ENCODE data around the gene DMAP1.

The DMAP1 gene

GRCh38 chr1:44251486-44251885 lies 38.2 kb downstream of the DMAP1 start:
- H3K27ac ChIP-seq (ENCODE audit: low read depth, low read length), result no peak overlapping the region
- no peaks in the 10 kb centered on the region for H3K9me3 ChIP-seq (ENCODE audit: control insufficient read depth in 1 of 2, low read length in 2 of 2)
- no peak overlapping the region for H3K9ac ChIP-seq (ENCODE audit: low read depth in 1 of 2, low read length in 2 of 2)
- H3K36me3 ChIP-seq (ENCODE audit: control insufficient read depth in 1 of 2, insufficient read depth in 2 of 2, low read length in 2 of 2), result peaks cover 0 to 8% of the 10 kb centered on the region in 2 donors
- H3K27me3 ChIP-seq (ENCODE audit: control insufficient read depth in 1 of 2, insufficient read depth in 2 of 2, low read length in 2 of 2), result no peaks in the 10 kb centered on the region
- peaks cover 9 to 23% of the 10 kb centered on the region in 2 donors for H3K4me1 ChIP-seq (ENCODE audit: control insufficient read depth in 1 of 2, insufficient read depth in 2 of 2, low read length in 2 of 2)
- no peak overlapping the region for H3K4me3 ChIP-seq (ENCODE audit: low read depth in 1 of 2, low read length in 2 of 2)

GRCh38 chr1:44251989-44252671 lies 38.9 kb downstream of the DMAP1 start:
- peaks cover 9 to 23% of the 10 kb centered on the region in 2 donors for H3K4me1 ChIP-seq (ENCODE audit: control insufficient read depth in 1 of 2, insufficient read depth in 2 of 2, low read length in 2 of 2)
- H3K27me3 ChIP-seq (ENCODE audit: control insufficient read depth in 1 of 2, insufficient read depth in 2 of 2, low read length in 2 of 2), result no peaks in the 10 kb centered on the region
- H3K27ac ChIP-seq (ENCODE audit: low read depth, low read length), result no peak overlapping the region
- H3K36me3 ChIP-seq (ENCODE audit: control insufficient read depth in 1 of 2, insufficient read depth in 2 of 2, low read length in 2 of 2), result peaks cover 0 to 13% of the 10 kb centered on the region in 2 donors
- H3K4me3 ChIP-seq (ENCODE audit: low read depth in 1 of 2, low read length in 2 of 2), result no peak overlapping the region
- no peak overlapping the region for H3K9ac ChIP-seq (ENCODE audit: low read depth in 1 of 2, low read length in 2 of 2)
- H3K9me3 ChIP-seq (ENCODE audit: control insufficient read depth in 1 of 2, low read length in 2 of 2), result no peaks in the 10 kb centered on the region

GRCh38 chr1:44254392-44254910 lies 41.2 kb downstream of the DMAP1 start:
- Histone ChIP-seq H3K36me3 (ENCODE audit: control insufficient read depth in 1 of 2, insufficient read depth in 2 of 2, low read length in 2 of 2) (peaks cover 0 to 7% of the 10 kb centered on the region in 2 donors), H3K4me3 (ENCODE audit: low read depth in 1 of 2, low read length in 2 of 2) (no peak overlapping the region), H3K9ac (ENCODE audit: low read depth in 1 of 2, low read length in 2 of 2) (no peak overlapping the region), H3K27me3 (ENCODE audit: control insufficient read depth in 1 of 2, insufficient read depth in 2 of 2, low read length in 2 of 2) (no peaks in the 10 kb centered on the region), H3K27ac (ENCODE audit: low read depth, low read length) (no peak overlapping the region), H3K4me1 (ENCODE audit: control insufficient read depth in 1 of 2, insufficient read depth in 2 of 2, low read length in 2 of 2) (peaks cover 9 to 25% of the 10 kb centered on the region in 2 donors), H3K9me3 (ENCODE audit: control insufficient read depth in 1 of 2, low read length in 2 of 2) (no peaks in the 10 kb centered on the region)

- H3K27ac ChIP-seq (ENCODE audit: low read depth, low read length), result no peak overlapping the region
- H3K27me3 ChIP-seq (ENCODE audit: control insufficient read depth in 1 of 2, insufficient read depth in 2 of 2, low read length in 2 of 2), result no peaks in the 10 kb centered on the region
- H3K4me3 ChIP-seq (ENCODE audit: low read depth in 1 of 2, low read length in 2 of 2), result no peak overlapping the region
- no peaks in the 10 kb centered on the region for H3K9me3 ChIP-seq (ENCODE audit: control insufficient read depth in 1 of 2, low read length in 2 of 2)
- no peak overlapping the region for H3K9ac ChIP-seq (ENCODE audit: low read depth in 1 of 2, low read length in 2 of 2)
- peaks cover 14 to 17% of the 10 kb centered on the region in 2 donors for H3K4me1 ChIP-seq (ENCODE audit: control insufficient read depth in 1 of 2, insufficient read depth in 2 of 2, low read length in 2 of 2)
- peaks cover 0 to 7% of the 10 kb centered on the region in 2 donors for H3K36me3 ChIP-seq (ENCODE audit: control insufficient read depth in 1 of 2, insufficient read depth in 2 of 2, low read length in 2 of 2)
These were observed 43.7 kb downstream of the DMAP1 start for GRCh38 chr1:44256762-44257554.

GRCh38 chr1:44259090-44259489 lies 45.8 kb downstream of the DMAP1 start:
- Histone ChIP-seq H3K9ac (ENCODE audit: low read depth in 1 of 2, low read length in 2 of 2) (no peak overlapping the region), H3K4me3 (ENCODE audit: low read depth in 1 of 2, low read length in 2 of 2) (no peak overlapping the region), H3K36me3 (ENCODE audit: control insufficient read depth in 1 of 2, insufficient read depth in 2 of 2, low read length in 2 of 2) (peaks cover 0 to 7% of the 10 kb centered on the region in 2 donors), H3K9me3 (ENCODE audit: control insufficient read depth in 1 of 2, low read length in 2 of 2) (no peaks in the 10 kb centered on the region), H3K27ac (ENCODE audit: low read depth, low read length) (no peak overlapping the region), H3K27me3 (ENCODE audit: control insufficient read depth in 1 of 2, insufficient read depth in 2 of 2, low read length in 2 of 2) (no peaks in the 10 kb centered on the region), H3K4me1 (ENCODE audit: control insufficient read depth in 1 of 2, insufficient read depth in 2 of 2, low read length in 2 of 2) (peaks cover 28 to 35% of the 10 kb centered on the region in 2 donors)

- Histone ChIP-seq H3K27me3 (ENCODE audit: control insufficient read depth in 1 of 2, insufficient read depth in 2 of 2, low read length in 2 of 2) (no peaks in the 10 kb centered on the region), H3K36me3 (ENCODE audit: control insufficient read depth in 1 of 2, insufficient read depth in 2 of 2, low read length in 2 of 2) (peaks cover 0 to 7% of the 10 kb centered on the region in 2 donors), H3K4me3 (ENCODE audit: low read depth in 1 of 2, low read length in 2 of 2) (no peak overlapping the region), H3K9me3 (ENCODE audit: control insufficient read depth in 1 of 2, low read length in 2 of 2) (no peaks in the 10 kb centered on the region), H3K4me1 (ENCODE audit: control insufficient read depth in 1 of 2, insufficient read depth in 2 of 2, low read length in 2 of 2) (peaks cover 35 to 49% of the 10 kb centered on the region in 2 donors), H3K27ac (ENCODE audit: low read depth, low read length) (no peak overlapping the region), H3K9ac (ENCODE audit: low read depth in 1 of 2, low read length in 2 of 2) (no peak overlapping the region)
These were observed 47.5 kb downstream of the DMAP1 start for GRCh38 chr1:44260792-44261170.

- H3K9ac ChIP-seq (ENCODE audit: low read depth in 1 of 2, low read length in 2 of 2), result no peak overlapping the region
These were observed 48.0 kb downstream of the DMAP1 start for GRCh38 chr1:44261171-44261817.

GRCh38 chr1:44261962-44262361 lies 48.7 kb downstream of the DMAP1 start:
- H3K27ac ChIP-seq (ENCODE audit: low read depth, low read length), result no peak overlapping the region
- H3K9ac ChIP-seq (ENCODE audit: low read depth in 1 of 2, low read length in 2 of 2), result no peak overlapping the region
- no peaks in the 10 kb centered on the region for H3K36me3 ChIP-seq (ENCODE audit: control insufficient read depth in 1 of 2, insufficient read depth in 2 of 2, low read length in 2 of 2)
- peaks cover 47 to 61% of the 10 kb centered on the region in 2 donors for H3K4me1 ChIP-seq (ENCODE audit: control insufficient read depth in 1 of 2, insufficient read depth in 2 of 2, low read length in 2 of 2)
- H3K9me3 ChIP-seq (ENCODE audit: control insufficient read depth in 1 of 2, low read length in 2 of 2), result no peaks in the 10 kb centered on the region
- no peaks in the 10 kb centered on the region for H3K27me3 ChIP-seq (ENCODE audit: control insufficient read depth in 1 of 2, insufficient read depth in 2 of 2, low read length in 2 of 2)
- no peak overlapping the region for H3K4me3 ChIP-seq (ENCODE audit: low read depth in 1 of 2, low read length in 2 of 2)

More at GRCh38 chr1:44261171-44261817, 48.0 kb downstream of the DMAP1 start:
- Histone ChIP-seq H3K4me1 (ENCODE audit: control insufficient read depth in 1 of 2, insufficient read depth in 2 of 2, low read length in 2 of 2) (peaks cover 40 to 54% of the 10 kb centered on the region in 2 donors), H3K36me3 (ENCODE audit: control insufficient read depth in 1 of 2, insufficient read depth in 2 of 2, low read length in 2 of 2) (peaks cover 0 to 6% of the 10 kb centered on the region in 2 donors), H3K9me3 (ENCODE audit: control insufficient read depth in 1 of 2, low read length in 2 of 2) (no peaks in the 10 kb centered on the region), H3K4me3 (ENCODE audit: low read depth in 1 of 2, low read length in 2 of 2) (no peak overlapping the region), H3K27me3 (ENCODE audit: control insufficient read depth in 1 of 2, insufficient read depth in 2 of 2, low read length in 2 of 2) (no peaks in the 10 kb centered on the region), H3K27ac (ENCODE audit: low read depth, low read length) (no peak overlapping the region)

- Histone ChIP-seq H3K4me3 (ENCODE audit: low read depth in 1 of 2, low read length in 2 of 2) (no peak overlapping the region), H3K27me3 (ENCODE audit: control insufficient read depth in 1 of 2, insufficient read depth in 2 of 2, low read length in 2 of 2) (no peaks in the 10 kb centered on the region), H3K36me3 (ENCODE audit: control insufficient read depth in 1 of 2, insufficient read depth in 2 of 2, low read length in 2 of 2) (no peaks in the 10 kb centered on the region), H3K27ac (ENCODE audit: low read depth, low read length) (no peak overlapping the region), H3K9ac (ENCODE audit: low read depth in 1 of 2, low read length in 2 of 2) (no peak overlapping the region), H3K9me3 (ENCODE audit: control insufficient read depth in 1 of 2, low read length in 2 of 2) (no peaks in the 10 kb centered on the region), H3K4me1 (ENCODE audit: control insufficient read depth in 1 of 2, insufficient read depth in 2 of 2, low read length in 2 of 2) (peaks cover 49 to 64% of the 10 kb centered on the region in 2 donors)
These were observed 49.1 kb downstream of the DMAP1 start for GRCh38 chr1:44262414-44262813.

All from duodenal mucosa (tissue), 2 donors.